Endometrial microvascular endothelial cells (primary cell): Measurements from ENCODE around the gene SHROOM3. TPM values are rescaled to one million over a fixed set of nuclear protein-coding genes. Genes with fewer than 3 reads are reported as not detected.

Source experiments
- in situ Hi-C: cut with HindIII; loops from 2 replicates; pipeline ENCODE4 v1.10.0; 2017; ENCODE audit warnings: low sequenced_read_pairs, low pct_unique_long_range_greater_than_20kb; ENCODE audit errors: inconsistent ontology term
- total RNA-seq: library from RNA; depleted of rRNA; stranded (reverse); fragments of >200 nt; gene quantifications from one replicate; pipeline ENCODE4 v1.2.3, GENCODE V29; 2015; ENCODE audit errors: inconsistent ontology term

The SHROOM3 gene
- total RNA-seq, 1 donor from 2014 or later = 3.7 TPM

DNA sequence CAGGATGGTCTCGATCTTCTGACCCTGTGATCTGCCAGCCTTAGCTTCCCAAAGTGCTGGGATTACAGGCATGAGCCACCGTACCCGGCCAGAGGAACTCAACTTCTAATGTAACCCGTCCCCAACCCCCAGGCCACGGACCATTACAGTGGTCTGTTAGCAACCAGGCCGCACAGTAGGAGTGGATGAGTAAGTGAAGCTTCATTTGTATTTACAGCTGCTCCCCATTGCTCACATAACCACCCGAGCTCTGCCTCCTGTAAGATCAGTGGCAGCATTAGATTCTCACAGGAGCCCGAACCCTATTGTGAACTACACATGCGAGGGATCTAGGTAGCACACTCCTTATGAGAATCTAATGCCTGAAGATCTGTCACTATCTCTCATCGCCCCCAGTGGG, 119.6 kb downstream of the SHROOM3 start:
- in situ Hi-C loops = no loop called here

- in situ Hi-C loops = no loop called here
Observed at GRCh38 chr4:76556452-76556851, 121.4 kb downstream of the SHROOM3 start.

GRCh38 chr4:76558396-76559235, 123.6 kb downstream of the SHROOM3 start:
- in situ Hi-C loops = no loop called here

GRCh38 chr4:76559236-76560071, 124.4 kb downstream of the SHROOM3 start:
- in situ Hi-C loops = no loop called here

DNA sequence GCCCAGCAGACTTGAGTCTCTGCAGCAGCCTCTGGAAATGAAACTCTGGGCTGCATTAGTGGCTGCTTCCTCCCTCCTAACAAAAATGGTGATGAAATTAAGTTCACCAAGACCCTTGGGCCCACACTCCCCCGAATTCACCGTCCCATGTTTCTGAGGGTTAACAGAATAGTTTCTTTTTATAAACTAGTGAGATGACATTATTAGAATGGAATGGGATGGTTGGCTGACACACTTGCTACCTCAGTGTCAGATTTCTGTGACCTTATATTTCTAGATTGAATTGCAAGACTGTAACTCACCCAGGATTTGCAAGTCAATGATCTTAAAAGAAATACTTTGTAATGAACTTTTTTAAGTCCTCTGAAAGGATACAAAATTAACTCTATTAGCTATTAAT, 127.1 kb downstream of the SHROOM3 start:
- in situ Hi-C loops = no loop called here

GRCh38 chr4:76562836-76563453, 127.9 kb downstream of the SHROOM3 start:
- in situ Hi-C loops = no loop called here

DNA sequence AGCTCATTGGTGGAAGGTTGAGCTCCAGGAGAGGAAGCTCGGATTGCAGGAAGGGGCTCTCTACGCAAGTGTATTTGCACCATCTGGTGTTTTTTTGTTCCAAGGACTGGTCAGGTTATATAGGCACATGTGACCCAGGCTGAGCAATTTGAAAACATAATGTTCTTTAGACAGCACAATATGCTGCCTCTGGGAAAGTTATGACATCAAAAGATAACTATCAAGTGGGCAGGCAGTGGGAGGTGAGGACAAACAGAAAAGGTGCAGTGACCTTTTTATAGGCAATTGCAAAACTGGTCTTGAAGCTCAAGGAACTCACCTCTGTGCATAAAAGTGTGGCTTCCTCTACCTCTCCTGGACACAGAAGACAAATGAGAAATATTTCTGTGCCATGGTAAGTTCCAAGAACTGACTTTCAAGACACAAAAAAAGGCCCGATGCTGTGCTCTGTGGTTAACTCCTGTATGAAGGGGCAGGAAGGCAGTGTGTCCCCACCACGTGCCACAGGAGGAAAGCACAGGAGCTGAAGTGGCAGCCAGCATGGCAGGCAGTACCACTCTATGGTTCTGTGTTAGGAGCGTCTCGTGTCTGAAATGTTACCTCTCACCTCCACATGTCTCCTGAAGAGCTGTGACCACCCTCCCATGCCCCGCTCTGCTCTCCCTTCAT, 128.6 kb downstream of the SHROOM3 start:
- in situ Hi-C loops = no loop called here

GRCh38 chr4:76564123-76564915, 129.3 kb downstream of the SHROOM3 start:
- in situ Hi-C loops = no loop called here

DNA sequence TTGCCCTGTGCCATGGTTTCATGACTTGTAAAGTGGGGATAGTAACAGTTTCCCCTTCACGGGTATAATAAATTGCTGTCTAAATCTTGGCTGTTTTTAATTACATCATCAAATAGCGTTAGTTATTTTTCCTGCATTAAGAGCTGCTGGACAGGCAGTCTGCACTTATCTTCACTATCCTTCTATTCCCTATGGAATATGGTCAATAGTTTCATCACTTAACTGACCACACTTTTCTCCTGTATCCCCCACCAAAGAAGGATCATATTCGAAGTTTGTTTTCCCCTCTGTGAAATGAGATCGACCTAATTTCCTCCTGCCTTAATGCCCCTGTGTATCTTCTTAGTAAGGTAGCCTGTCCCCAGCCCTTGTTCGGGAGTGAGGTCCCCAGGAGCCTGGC, 133.2 kb downstream of the SHROOM3 start:
- in situ Hi-C loops = no loop called here

DNA sequence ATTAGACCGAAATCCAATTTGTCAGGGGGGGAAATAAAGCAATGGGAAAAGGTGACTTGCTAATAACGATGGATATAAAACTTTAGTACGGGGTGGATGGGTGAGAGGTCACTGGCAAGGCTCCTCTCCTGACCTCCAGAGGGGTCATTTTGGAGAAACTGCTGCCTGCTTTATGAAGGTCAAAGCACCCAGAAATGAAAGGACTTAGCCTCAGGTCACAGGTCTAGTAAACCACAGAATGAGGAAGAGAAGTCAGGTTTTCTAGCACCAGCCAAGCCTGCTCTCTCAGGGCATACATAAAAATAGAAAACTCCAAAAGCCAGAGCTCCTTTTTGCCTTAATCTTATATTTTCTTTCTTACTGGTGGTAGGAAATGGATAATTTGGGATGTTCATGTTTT, 134.2 kb downstream of the SHROOM3 start:
- in situ Hi-C loops = no loop called here

DNA sequence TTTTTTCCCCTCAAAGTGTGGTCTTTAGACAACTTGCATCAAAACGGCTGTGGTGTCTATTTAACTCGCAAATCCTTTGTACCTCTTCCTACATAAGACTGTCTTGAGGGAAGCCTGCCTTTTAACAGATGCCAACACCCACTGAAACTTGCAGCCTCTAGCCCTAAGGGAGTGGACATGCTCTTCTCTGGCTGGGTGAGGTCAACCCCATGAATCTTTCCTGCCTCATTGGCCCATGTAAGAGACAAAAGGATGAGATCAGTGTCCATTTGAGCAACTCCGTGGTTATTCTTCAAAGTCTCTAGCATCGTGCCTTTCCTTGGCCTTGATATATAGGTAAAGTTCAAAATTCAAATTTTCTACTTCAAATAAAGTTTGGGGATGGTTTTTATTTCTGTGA, 134.7 kb downstream of the SHROOM3 start:
- in situ Hi-C loops = no loop called here

- in situ Hi-C loops = no loop called here
Observed at GRCh38 chr4:76570141-76570973, 135.3 kb downstream of the SHROOM3 start.

DNA sequence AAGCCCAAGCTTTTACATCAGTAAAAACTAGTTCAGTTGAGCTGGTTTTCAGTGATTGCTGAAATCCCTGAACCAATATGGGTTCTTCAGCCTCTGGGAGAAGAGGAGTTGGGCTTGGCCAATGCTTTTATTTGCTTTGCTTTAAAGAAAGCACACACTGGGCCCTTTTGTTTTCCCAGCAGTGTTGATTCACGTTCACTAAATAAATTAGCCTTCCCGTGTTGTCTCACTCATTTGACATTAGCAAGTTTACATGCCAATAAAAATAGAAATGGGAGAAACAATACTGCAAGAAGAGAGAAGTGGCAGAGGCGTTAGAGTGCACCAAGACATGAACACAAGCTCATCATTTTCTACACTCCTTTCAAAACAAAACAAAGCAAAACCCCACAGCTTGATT, 136.2 kb downstream of the SHROOM3 start:
- in situ Hi-C loops = no loop called here

DNA sequence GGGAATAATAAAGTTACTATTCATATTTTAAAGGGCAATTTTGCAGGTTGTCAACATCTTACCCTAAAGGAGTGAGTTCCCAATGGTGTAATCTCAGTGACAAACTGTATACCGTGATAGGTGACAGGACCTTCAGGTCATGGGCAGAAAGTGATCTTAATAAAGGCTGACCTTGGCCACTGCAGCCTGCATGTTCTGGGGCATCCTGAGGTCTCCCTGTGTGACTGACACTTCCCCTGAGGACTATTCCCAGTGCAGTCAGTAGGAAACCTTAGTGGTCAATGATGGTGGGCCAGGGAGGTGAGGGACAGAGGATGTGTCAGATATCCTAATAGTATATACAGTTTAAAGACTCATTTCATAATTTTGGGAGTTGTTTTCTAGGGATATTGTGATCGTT, 137.2 kb downstream of the SHROOM3 start:
- in situ Hi-C loops = no loop called here

DNA sequence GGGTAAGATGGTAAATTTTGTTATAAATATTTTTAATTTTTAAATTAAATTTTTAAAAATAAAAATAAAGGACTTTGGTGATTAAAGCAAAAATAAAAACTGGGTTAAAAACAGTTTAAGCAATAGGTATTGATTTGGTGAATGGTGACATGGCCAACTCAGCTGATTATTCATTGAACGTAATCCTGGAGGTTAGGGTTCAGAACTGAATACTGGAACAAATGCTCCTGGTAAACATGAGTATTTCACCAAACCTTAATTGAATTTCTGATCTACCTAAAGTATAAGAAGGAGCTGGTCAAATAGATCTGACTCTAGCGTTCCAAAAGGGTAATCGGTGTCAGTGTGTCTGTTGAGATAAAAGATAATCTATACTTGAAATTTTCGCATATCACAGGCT, 141.8 kb downstream of the SHROOM3 start:
- in situ Hi-C loops = no loop called here

DNA sequence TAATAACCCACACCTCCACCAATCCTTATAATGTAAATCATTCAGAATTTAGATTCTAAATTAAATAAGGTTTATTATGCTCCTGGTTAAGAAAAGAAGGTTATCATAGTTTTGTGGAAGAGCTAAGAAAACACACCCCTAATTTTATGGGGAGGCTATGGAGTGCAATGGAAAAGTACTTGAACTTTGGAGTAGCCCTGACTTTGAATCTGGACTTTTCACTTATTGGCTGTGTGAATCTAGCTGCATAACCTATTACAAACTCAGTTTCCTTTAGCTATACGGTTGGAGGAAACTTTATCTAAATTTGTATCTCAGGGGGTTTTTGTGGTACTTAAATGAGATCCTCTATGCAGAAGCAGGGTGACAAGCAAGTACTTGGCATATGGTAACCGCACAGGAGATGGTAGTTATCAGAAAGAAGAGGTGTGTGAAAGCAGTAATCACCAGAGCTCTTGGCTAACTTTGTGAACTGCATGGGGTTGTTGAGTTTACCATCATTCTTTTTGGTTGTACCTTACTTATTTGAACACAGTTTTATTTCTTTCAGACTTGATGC, 143.1 kb downstream of the SHROOM3 start:
- in situ Hi-C loops = no loop called here

GRCh38 chr4:76579596-76580375, 144.8 kb downstream of the SHROOM3 start:
- in situ Hi-C loops = no loop called here
